HEK293 (cell line): ENCODE data around the gene ASCC1.

Experiments
- CTCF ChIA-PET: fragments of 350-600 bp; formaldehyde crosslinking; extraction: SDS; loops from one replicate; lab custom pipeline; 2021; ENCODE audit warnings: antibody characterized with exemption; lab: Yijun Ruan, JAX
- POLR2A ChIA-PET: fragments of 300-600 bp; formaldehyde crosslinking; extraction: SDS; loops from one replicate; lab custom pipeline; 2020; ENCODE audit warnings: antibody characterized with exemption, inconsistent platforms; lab: Yijun Ruan, JAX
- H3K27ac ChIP-seq: fragments of 200-500 bp; sonication (Bioruptor generic); 2 replicates; pipeline ENCODE4 v1.5.1; 2014; ENCODE audit warnings: low read depth, low read length, control low read depth, inconsistent platforms; ENCODE audit errors: extremely low read depth
- H3K36me3 ChIP-seq, 2 experiments: fragments of 200-500 bp in 1 of 2; sonication (Bioruptor generic) in 1 of 2; 1 replicate in 1 of 2; 2 replicates in 1 of 2; pipeline ENCODE4 v1.5.1; 2014 to 2017; ENCODE audit warnings: inconsistent platforms in 2 of 2, low read length in 2 of 2; ENCODE audit not compliant: control insufficient read depth in 2 of 2, insufficient read depth in 1 of 2
- H3K4me1 ChIP-seq: fragments of 200-500 bp; sonication (Bioruptor generic); 2 replicates; pipeline ENCODE4 v1.5.1; 2014; ENCODE audit warnings: mild to moderate bottlenecking, low read length, inconsistent platforms; ENCODE audit not compliant: control insufficient read depth, insufficient read depth
- H3K4me3 ChIP-seq: 2 replicates; pipeline ENCODE4 v1.5.1; 2011; ENCODE audit warnings: low read depth, mild to moderate bottlenecking, control low read depth, low read length, moderate library complexity
- H3K9me3 ChIP-seq: fragments of 200-500 bp; sonication (Bioruptor generic); 2 replicates; pipeline ENCODE4 v1.5.1; 2014; ENCODE audit warnings: low read depth, low read length, inconsistent platforms; ENCODE audit not compliant: control insufficient read depth, insufficient read depth
- HOXA7 ChIP-seq: sonication (generic); formaldehyde crosslinking; IDR thresholded peaks from 2 replicates; pipeline ENCODE4 v1.8.1; 2022; ENCODE audit warnings: missing genetic modification reagents, borderline replicate concordance
- KLF10 ChIP-seq: fragments of 450-650 bp; IDR thresholded peaks from 2 replicates; pipeline ENCODE4 v1.5.1; 2018; ENCODE audit warnings: missing biosample characterization, mild to moderate bottlenecking, missing genetic modification characterization
- MEIS1 ChIP-seq: sonication (generic); formaldehyde crosslinking; IDR thresholded peaks from 2 replicates; pipeline ENCODE4 v1.8.1; 2022; ENCODE audit warnings: missing genetic modification reagents, mild to moderate bottlenecking, borderline replicate concordance
- PRDM1 ChIP-seq: fragments of 450-650 bp; formaldehyde crosslinking; IDR thresholded peaks from 2 replicates; pipeline ENCODE4; 2016; ENCODE audit warnings: missing biosample characterization, missing genetic modification characterization
- SCRT2 ChIP-seq: fragments of 450-650 bp; formaldehyde crosslinking; IDR thresholded peaks from 2 replicates; pipeline ENCODE4 v1.5.1; 2016; ENCODE audit warnings: missing biosample characterization, missing genetic modification characterization
- SETDB1 ChIP-seq: IDR thresholded peaks from one replicate; pipeline ENCODE4 v1.6.1; 2017; ENCODE audit warnings: mild to moderate bottlenecking, low read length, moderate library complexity, mixed read lengths; ENCODE audit not compliant: insufficient read length
- SP2 ChIP-seq: fragments of 450-650 bp; formaldehyde crosslinking; IDR thresholded peaks from 2 replicates; pipeline ENCODE4 v1.5.1; 2016; ENCODE audit warnings: missing biosample characterization, missing genetic modification characterization
- TCF7L2 ChIP-seq: IDR thresholded peaks from 2 replicates; pipeline ENCODE4 v1.6.1; 2011; ENCODE audit warnings: low read depth, mild to moderate bottlenecking, inconsistent platforms, low read length, moderate library complexity, borderline replicate concordance
- ZBTB17 ChIP-seq: fragments of 450-650 bp; formaldehyde crosslinking; IDR thresholded peaks from 2 replicates; pipeline ENCODE4 v1.5.1; 2016; ENCODE audit warnings: missing biosample characterization, missing genetic modification characterization
- ZFHX2 ChIP-seq: fragments of 450-650 bp; formaldehyde crosslinking; conservative IDR thresholded peaks from 2 replicates; pipeline ENCODE4 v1.5.1; 2016; ENCODE audit warnings: missing biosample characterization, missing genetic modification characterization
- ZNF112 ChIP-seq: fragments of 450-650 bp; formaldehyde crosslinking; IDR thresholded peaks from 2 replicates; pipeline ENCODE4 v1.5.0; 2017; ENCODE audit warnings: missing biosample characterization, missing genetic modification characterization
- ZNF140 ChIP-seq: fragments of 450-650 bp; formaldehyde crosslinking; IDR thresholded peaks from 2 replicates; pipeline ENCODE4 v1.5.1; 2016; ENCODE audit warnings: missing biosample characterization, missing genetic modification characterization
- ZNF157 ChIP-seq: fragments of 450-650 bp; formaldehyde crosslinking; IDR thresholded peaks from 2 replicates; pipeline ENCODE4 v1.5.1; 2016; ENCODE audit warnings: missing biosample characterization, missing genetic modification characterization
- ZNF175 ChIP-seq: fragments of 450-650 bp; formaldehyde crosslinking; IDR thresholded peaks from 2 replicates; pipeline ENCODE4 v1.5.1; 2016; ENCODE audit warnings: missing biosample characterization, missing genetic modification characterization
- ZNF2 ChIP-seq: fragments of 450-650 bp; formaldehyde crosslinking; IDR thresholded peaks from 2 replicates; pipeline ENCODE4 v1.5.1; 2016; ENCODE audit warnings: missing biosample characterization, missing genetic modification characterization
- ZNF24 ChIP-seq: fragments of 450-650 bp; formaldehyde crosslinking; IDR thresholded peaks from 2 replicates; pipeline ENCODE4 v1.5.1; 2016; ENCODE audit warnings: missing biosample characterization, missing genetic modification characterization
- ZNF311 ChIP-seq: fragments of 450-650 bp; formaldehyde crosslinking; IDR thresholded peaks from 2 replicates; pipeline ENCODE4 v1.5.1; 2017; ENCODE audit warnings: missing biosample characterization, missing genetic modification characterization, borderline replicate concordance
- ZNF335 ChIP-seq: fragments of 450-650 bp; formaldehyde crosslinking; conservative IDR thresholded peaks from 2 replicates; pipeline ENCODE4 v1.5.1; 2016; ENCODE audit warnings: missing biosample characterization, missing genetic modification characterization
- ZNF544 ChIP-seq: fragments of 450-650 bp; formaldehyde crosslinking; IDR thresholded peaks from 2 replicates; pipeline ENCODE4 v1.5.0; 2017; ENCODE audit warnings: missing biosample characterization, missing genetic modification characterization
- ZNF580 ChIP-seq: fragments of 450-650 bp; formaldehyde crosslinking; IDR thresholded peaks from 2 replicates; pipeline ENCODE4 v1.5.1; 2016; ENCODE audit warnings: missing biosample characterization, missing genetic modification characterization
- ZNF596 ChIP-seq: fragments of 450-650 bp; IDR thresholded peaks from 2 replicates; pipeline ENCODE4 v1.5.0; 2018; ENCODE audit warnings: missing biosample characterization, mild to moderate bottlenecking, missing genetic modification characterization, moderate library complexity
- ZNF600 ChIP-seq: fragments of 450-650 bp; formaldehyde crosslinking; IDR thresholded peaks from 2 replicates; pipeline ENCODE4 v1.5.1; 2016; ENCODE audit warnings: missing biosample characterization, missing genetic modification characterization
- ZNF664 ChIP-seq: fragments of 450-650 bp; formaldehyde crosslinking; IDR thresholded peaks from 2 replicates; pipeline ENCODE4 v1.5.1; 2016; ENCODE audit warnings: missing biosample characterization, missing genetic modification characterization
- ZNF76 ChIP-seq: fragments of 450-650 bp; formaldehyde crosslinking; IDR thresholded peaks from 2 replicates; pipeline ENCODE4; 2016; ENCODE audit warnings: low read depth, missing biosample characterization, missing genetic modification characterization, borderline replicate concordance
- TF ChIP-seq, protein P1 (sequence below): fragments of 450-650 bp; formaldehyde crosslinking; IDR thresholded peaks from 2 replicates; pipeline ENCODE4 v1.5.1; 2016; ENCODE audit warnings: missing biosample characterization, missing genetic modification characterization
- TF ChIP-seq, protein P2 (sequence below): fragments of 450-650 bp; formaldehyde crosslinking; IDR thresholded peaks from 2 replicates; pipeline ENCODE4 v1.5.1; 2016; ENCODE audit warnings: missing biosample characterization, missing genetic modification characterization
- TF ChIP-seq, protein P3 (sequence below): fragments of 450-650 bp; formaldehyde crosslinking; IDR thresholded peaks from 2 replicates; pipeline ENCODE4 v1.5.1; 2016; ENCODE audit warnings: missing biosample characterization, missing genetic modification characterization

Gene ASCC1

GRCh38 chr10:72245949-72246525 is 30.0 kb upstream of the ASCC1 start (continued):
- TF ChIP-seq, protein P1, sequence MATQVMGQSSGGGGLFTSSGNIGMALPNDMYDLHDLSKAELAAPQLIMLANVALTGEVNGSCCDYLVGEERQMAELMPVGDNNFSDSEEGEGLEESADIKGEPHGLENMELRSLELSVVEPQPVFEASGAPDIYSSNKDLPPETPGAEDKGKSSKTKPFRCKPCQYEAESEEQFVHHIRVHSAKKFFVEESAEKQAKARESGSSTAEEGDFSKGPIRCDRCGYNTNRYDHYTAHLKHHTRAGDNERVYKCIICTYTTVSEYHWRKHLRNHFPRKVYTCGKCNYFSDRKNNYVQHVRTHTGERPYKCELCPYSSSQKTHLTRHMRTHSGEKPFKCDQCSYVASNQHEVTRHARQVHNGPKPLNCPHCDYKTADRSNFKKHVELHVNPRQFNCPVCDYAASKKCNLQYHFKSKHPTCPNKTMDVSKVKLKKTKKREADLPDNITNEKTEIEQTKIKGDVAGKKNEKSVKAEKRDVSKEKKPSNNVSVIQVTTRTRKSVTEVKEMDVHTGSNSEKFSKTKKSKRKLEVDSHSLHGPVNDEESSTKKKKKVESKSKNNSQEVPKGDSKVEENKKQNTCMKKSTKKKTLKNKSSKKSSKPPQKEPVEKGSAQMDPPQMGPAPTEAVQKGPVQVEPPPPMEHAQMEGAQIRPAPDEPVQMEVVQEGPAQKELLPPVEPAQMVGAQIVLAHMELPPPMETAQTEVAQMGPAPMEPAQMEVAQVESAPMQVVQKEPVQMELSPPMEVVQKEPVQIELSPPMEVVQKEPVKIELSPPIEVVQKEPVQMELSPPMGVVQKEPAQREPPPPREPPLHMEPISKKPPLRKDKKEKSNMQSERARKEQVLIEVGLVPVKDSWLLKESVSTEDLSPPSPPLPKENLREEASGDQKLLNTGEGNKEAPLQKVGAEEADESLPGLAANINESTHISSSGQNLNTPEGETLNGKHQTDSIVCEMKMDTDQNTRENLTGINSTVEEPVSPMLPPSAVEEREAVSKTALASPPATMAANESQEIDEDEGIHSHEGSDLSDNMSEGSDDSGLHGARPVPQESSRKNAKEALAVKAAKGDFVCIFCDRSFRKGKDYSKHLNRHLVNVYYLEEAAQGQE (tag by site-specific recombination), result peak; percentile 52
- peak; percentile 83 for TF ChIP-seq ZFHX2 (tag by site-specific recombination)
- 0 out of 2 replicates have a peak, but pooled peaks have one; percentile 7 for TF ChIP-seq ZNF580

DNA sequence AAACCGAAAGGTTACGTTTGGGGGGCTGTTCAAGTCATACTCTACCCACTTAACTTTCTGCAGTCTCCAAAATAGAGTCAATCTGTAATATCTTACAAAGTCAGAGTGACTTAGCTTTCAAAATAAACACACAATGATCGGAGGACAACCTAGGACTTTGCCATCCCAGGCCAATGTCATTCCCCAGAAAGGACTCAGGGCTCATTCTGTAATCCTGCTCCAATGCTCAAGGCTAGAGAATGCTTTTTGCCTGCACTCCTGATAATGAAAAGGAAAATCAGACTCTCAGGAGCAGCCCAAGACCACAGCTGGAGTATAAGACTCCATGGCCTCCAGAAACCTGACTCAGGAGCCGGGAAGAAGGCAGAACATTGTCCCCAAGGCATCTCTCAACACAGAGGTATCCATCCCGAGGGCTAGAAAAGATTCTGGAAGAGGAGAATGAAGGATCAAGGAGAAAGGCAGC is 28.5 kb upstream of the ASCC1 start:
- H3K27ac ChIP-seq, result peak overlapping the region; percentile 90
- POLR2A ChIA-PET, result interaction anchor here (0.8 to 2.2 kb wide), 4 partner anchors 10 to 30 kb away, joined by 3 to 11 read pairs (median 5); partner anchors contain the start of gene DDIT4
- CTCF ChIA-PET, result interaction anchor here (0.7 kb wide), 1 partner anchor 29 kb away, joined by 4 read pairs; the partner anchor contains the start of gene DDIT4

GRCh38 chr10:72243822-72244437 is 27.9 kb upstream of the ASCC1 start:
- Histone ChIP-seq H3K9me3 (no peaks in the 10 kb centered on the region), H3K36me3 (no peaks in the 10 kb centered on the region), H3K27ac (peak overlapping the region; percentile 90), H3K4me1 (peaks cover 22% of the 10 kb centered on the region), H3K4me3 (no peak overlapping the region)
- POLR2A ChIA-PET, result interaction anchor here (0.8 to 2.2 kb wide), 2 partner anchors 15 to 30 kb away, joined by 3 to 11 read pairs; partner anchors contain the start of gene DDIT4
- CTCF ChIA-PET, result interaction anchor here (0.6 to 1.1 kb wide), 5 partner anchors 15 to 183 kb away, joined by 3 to 4 read pairs (median 3); partner anchors contain the start of gene DDIT4
- TF ChIP-seq SP2 (tag by site-specific recombination) (no peak), SETDB1 (no peak), ZNF2 (tag by site-specific recombination) (no peak), ZNF112 (tag by site-specific recombination) (no peak), ZNF140 (no peak), HOXA7 (CRISPR knock-in tag) (no peak), ZNF76 (no peak), ZNF596 (tag by site-specific recombination) (no peak), ZNF664 (tag by site-specific recombination) (0 out of 2 replicates have a peak, but pooled peaks have one; percentile 41), ZNF157 (tag by site-specific recombination) (no peak), ZNF24 (tag by site-specific recombination) (no peak), ZNF544 (tag by site-specific recombination) (no peak), KLF10 (no peak), ZNF311 (tag by site-specific recombination) (no peak), TCF7L2 (no peak), MEIS1 (CRISPR knock-in tag) (no peak)
- TF ChIP-seq, protein P2, sequence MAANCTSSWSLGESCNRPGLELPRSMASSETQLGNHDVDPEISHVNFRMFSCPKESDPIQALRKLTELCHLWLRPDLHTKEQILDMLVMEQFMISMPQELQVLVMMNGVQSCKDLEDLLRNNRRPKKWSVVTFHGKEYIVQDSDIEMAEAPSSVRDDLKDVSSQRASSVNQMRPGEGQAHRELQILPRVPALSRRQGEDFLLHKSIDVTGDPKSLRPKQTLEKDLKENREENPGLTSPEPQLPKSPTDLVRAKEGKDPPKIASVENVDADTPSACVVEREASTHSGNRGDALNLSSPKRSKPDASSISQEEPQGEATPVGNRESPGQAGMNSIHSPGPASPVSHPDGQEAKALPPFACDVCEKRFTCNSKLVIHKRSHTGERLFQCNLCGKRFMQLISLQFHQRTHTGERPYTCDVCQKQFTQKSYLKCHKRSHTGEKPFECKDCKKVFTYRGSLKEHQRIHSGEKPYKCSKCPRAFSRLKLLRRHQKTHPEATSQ, result no peak

More for the DNA sequence above, 28.5 kb upstream of the ASCC1 start:
- TF ChIP-seq ZNF600 (tag by site-specific recombination), result 0 out of 2 replicates have a peak, but pooled peaks have one; percentile 9
- TF ChIP-seq, protein P3, sequence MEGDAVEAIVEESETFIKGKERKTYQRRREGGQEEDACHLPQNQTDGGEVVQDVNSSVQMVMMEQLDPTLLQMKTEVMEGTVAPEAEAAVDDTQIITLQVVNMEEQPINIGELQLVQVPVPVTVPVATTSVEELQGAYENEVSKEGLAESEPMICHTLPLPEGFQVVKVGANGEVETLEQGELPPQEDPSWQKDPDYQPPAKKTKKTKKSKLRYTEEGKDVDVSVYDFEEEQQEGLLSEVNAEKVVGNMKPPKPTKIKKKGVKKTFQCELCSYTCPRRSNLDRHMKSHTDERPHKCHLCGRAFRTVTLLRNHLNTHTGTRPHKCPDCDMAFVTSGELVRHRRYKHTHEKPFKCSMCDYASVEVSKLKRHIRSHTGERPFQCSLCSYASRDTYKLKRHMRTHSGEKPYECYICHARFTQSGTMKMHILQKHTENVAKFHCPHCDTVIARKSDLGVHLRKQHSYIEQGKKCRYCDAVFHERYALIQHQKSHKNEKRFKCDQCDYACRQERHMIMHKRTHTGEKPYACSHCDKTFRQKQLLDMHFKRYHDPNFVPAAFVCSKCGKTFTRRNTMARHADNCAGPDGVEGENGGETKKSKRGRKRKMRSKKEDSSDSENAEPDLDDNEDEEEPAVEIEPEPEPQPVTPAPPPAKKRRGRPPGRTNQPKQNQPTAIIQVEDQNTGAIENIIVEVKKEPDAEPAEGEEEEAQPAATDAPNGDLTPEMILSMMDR (tag by site-specific recombination), result no peak
- no peak for TF ChIP-seq SETDB1
- TF ChIP-seq SCRT2 (tag by site-specific recombination), result peak; percentile 72
- TF ChIP-seq PRDM1 (tag by site-specific recombination), result 0 out of 2 replicates have a peak, but pooled peaks have one; percentile 40
- no peak for TF ChIP-seq ZNF175 (tag by site-specific recombination)
- no peak for TF ChIP-seq ZNF140
- TF ChIP-seq ZNF335 (tag by site-specific recombination), result 0 out of 2 replicates have a peak, but pooled peaks have one; percentile 14
- TF ChIP-seq ZBTB17, result peak; percentile 95
- H3K4me3 ChIP-seq, result no peak overlapping the region
- no peaks in the 10 kb centered on the region for H3K9me3 ChIP-seq
- H3K36me3 ChIP-seq, result no peaks in the 10 kb centered on the region
- H3K4me1 ChIP-seq, result peaks cover 22% of the 10 kb centered on the region
